Measurements from ENCODE around the gene EML1.

Gene EML1

GRCh38 chr14:99924379-99924778 is 131.2 kb downstream of the EML1 start:
- no peak for TF ChIP-seq CTCF (IDR thresholded peaks at IDR 0.05; ENCODE audit: control insufficient read depth, insufficient read depth, low read depth, low read length, missing control alignments)
- no peak for DNase-seq (ENCODE audit: low read depth)
- H3K4me3 ChIP-seq (ENCODE audit: control insufficient read depth, low read depth, low read length) = no peak overlapping the region

GRCh38 chr14:99925471-99925870 is 132.3 kb downstream of the EML1 start:
- H3K4me3 ChIP-seq (ENCODE audit: control insufficient read depth, low read depth, low read length) = no peak overlapping the region
- no peak for DNase-seq (ENCODE audit: low read depth)
- TF ChIP-seq CTCF (IDR thresholded peaks at IDR 0.05; ENCODE audit: control insufficient read depth, insufficient read depth, low read depth, low read length, missing control alignments) = no peak

- DNase-seq (ENCODE audit: low read depth) = no peak
- TF ChIP-seq CTCF (IDR thresholded peaks at IDR 0.05; ENCODE audit: control insufficient read depth, insufficient read depth, low read depth, low read length, missing control alignments) = no peak
- no peak overlapping the region for H3K4me3 ChIP-seq (ENCODE audit: control insufficient read depth, low read depth, low read length)
Observed at GRCh38 chr14:99928963-99929362, 135.8 kb downstream of the EML1 start.

- no peak for DNase-seq (ENCODE audit: low read depth)
- no peak overlapping the region for H3K4me3 ChIP-seq (ENCODE audit: control insufficient read depth, low read depth, low read length)
- TF ChIP-seq CTCF (IDR thresholded peaks at IDR 0.05; ENCODE audit: control insufficient read depth, insufficient read depth, low read depth, low read length, missing control alignments) = no peak
Observed at GRCh38 chr14:99929601-99930000, 136.4 kb downstream of the EML1 start.

GRCh38 chr14:99930420-99931274 is 137.4 kb downstream of the EML1 start:
- no peak for DNase-seq (ENCODE audit: low read depth)
- no peak for TF ChIP-seq CTCF (IDR thresholded peaks at IDR 0.05; ENCODE audit: control insufficient read depth, insufficient read depth, low read depth, low read length, missing control alignments)
- H3K4me3 ChIP-seq (ENCODE audit: control insufficient read depth, low read depth, low read length) = no peak overlapping the region

- TF ChIP-seq CTCF (IDR thresholded peaks at IDR 0.05; ENCODE audit: control insufficient read depth, insufficient read depth, low read depth, low read length, missing control alignments) = no peak
- H3K4me3 ChIP-seq (ENCODE audit: control insufficient read depth, low read depth, low read length) = no peak overlapping the region
- no peak for DNase-seq (ENCODE audit: low read depth)
Observed at GRCh38 chr14:99931308-99931707, 138.1 kb downstream of the EML1 start.

Measured in AG09309 (cell line).